HepG2 (cell line): ENCODE data around the gene RNF149. TPM values are rescaled to one million over a fixed set of nuclear protein-coding genes. Genes with fewer than 3 reads are reported as not detected.

Experiments
- CBFB ChIP-seq: sonication (generic); formaldehyde crosslinking; IDR thresholded peaks from 2 replicates; pipeline ENCODE4 v1.4.0; 2020; ENCODE audit warnings: missing genetic modification reagents
- CBX5 ChIP-seq: sonication (generic); formaldehyde crosslinking; IDR thresholded peaks from 2 replicates; pipeline ENCODE4 v1.4.0; 2020; ENCODE audit warnings: missing genetic modification reagents, borderline replicate concordance
- CEBPG ChIP-seq: IDR thresholded peaks from 2 replicates; pipeline ENCODE4 v1.6.1; 2016
- CHD2 ChIP-seq: IDR thresholded peaks from 2 replicates; pipeline ENCODE4 v1.6.1; 2011; ENCODE audit warnings: low read depth, low read length, improper control_type of control experiment
- DNMT3B ChIP-seq: conservative IDR thresholded peaks from 2 replicates; pipeline ENCODE4 v1.6.1; 2016; ENCODE audit warnings: missing biosample characterization, control low read depth
- FOXK1 ChIP-seq: sonication (generic); formaldehyde crosslinking; IDR thresholded peaks from 2 replicates; pipeline ENCODE4 v1.4.0; 2020; ENCODE audit warnings: low read depth, missing genetic modification reagents, borderline replicate concordance
- KLF9 ChIP-seq: IDR thresholded peaks from 2 replicates; pipeline ENCODE4 v1.6.1; 2016; ENCODE audit warnings: low read depth
- MED13 ChIP-seq: sonication (generic); formaldehyde crosslinking; IDR thresholded peaks from 2 replicates; pipeline ENCODE4 v1.5.0; 2020; ENCODE audit warnings: missing genetic modification reagents
- MTF1 ChIP-seq: sonication (generic); formaldehyde crosslinking; IDR thresholded peaks from 2 replicates; pipeline ENCODE4 v1.5.0; 2020; ENCODE audit warnings: missing genetic modification reagents
- MXD3 ChIP-seq: IDR thresholded peaks from 2 replicates; pipeline ENCODE4 v1.6.1; 2016; ENCODE audit warnings: mild to moderate bottlenecking, missing biosample characterization, missing genetic modification reagents
- REST ChIP-seq, 2 experiments: IDR thresholded peaks; 2 replicates each; pipeline ENCODE4 v1.6.1; 2011 to 2012; ENCODE audit warnings: low read length in 2 of 2, borderline replicate concordance in 1 of 2, low read depth in 1 of 2, mild to moderate bottlenecking in 1 of 2, moderate library complexity in 1 of 2
- RNF2 ChIP-seq: fragments of 450-650 bp; conservative IDR thresholded peaks from 2 replicates; pipeline ENCODE4 v1.6.1; 2016; ENCODE audit warnings: low read depth
- U2AF1 ChIP-seq: fragments of 200-400 bp; formaldehyde crosslinking; optimal IDR thresholded peaks from 2 replicates; pipeline ENCODE3; 2017; ENCODE audit warnings: mild to moderate bottlenecking, low read depth, low read length
- UBTF ChIP-seq: sonication (generic); formaldehyde crosslinking; IDR thresholded peaks from 2 replicates; pipeline ENCODE4 v1.4.0; 2020; ENCODE audit warnings: mild to moderate bottlenecking, missing genetic modification reagents
- YEATS4 ChIP-seq: sonication (generic); formaldehyde crosslinking; IDR thresholded peaks from 2 replicates; pipeline ENCODE4 v1.4.0; 2020; ENCODE audit warnings: missing genetic modification reagents, borderline replicate concordance
- ZNF136 ChIP-seq: sonication (generic); formaldehyde crosslinking; IDR thresholded peaks from 2 replicates; pipeline ENCODE4 v1.8.1; 2022; ENCODE audit warnings: low read depth, mild to moderate bottlenecking, moderate library complexity, missing genetic modification reagents
- ZNF160 ChIP-seq: sonication (generic); formaldehyde crosslinking; IDR thresholded peaks from 2 replicates; pipeline ENCODE4 v1.8.0; 2022; ENCODE audit warnings: mild to moderate bottlenecking, inconsistent platforms, missing genetic modification reagents
- ZNF282 ChIP-seq: fragments of 450-650 bp; IDR thresholded peaks from 2 replicates; pipeline ENCODE4 v1.6.1; 2018; ENCODE audit not compliant: partially characterized antibody
- ZNF484 ChIP-seq: sonication (generic); formaldehyde crosslinking; IDR thresholded peaks from 2 replicates; pipeline ENCODE4 v1.5.1; 2020; ENCODE audit warnings: mild to moderate bottlenecking, low read depth, missing genetic modification reagents, borderline replicate concordance
- ZNF777 ChIP-seq: sonication (generic); formaldehyde crosslinking; IDR thresholded peaks from 2 replicates; pipeline ENCODE4 v1.4.0; 2020; ENCODE audit warnings: missing genetic modification reagents
- polyA plus RNA-seq, 8 experiments: library from polyadenylated mRNA; depleted of rRNA in 3 of 8; stranded (reverse) in 7 of 8; unstranded in 1 of 8; fragments of >200 nt; fragmentation: Illumina TruSeq in 4 of 8; extraction: Trizol in 4 of 8; gene quantifications; 2 replicates each; pipeline versions ENCODE4 v1.2.1 to v1.2.3, GENCODE V29; 2011 to 2016; ENCODE audit warnings: low read depth in 4 of 8, missing spikeins in 1 of 8, mixed read lengths in 1 of 8; ENCODE audit not compliant: insufficient read depth in 1 of 8
- total RNA-seq, 5 experiments: library from RNA; depleted of rRNA; stranded (reverse); fragments of >200 nt; fragmentation: Illumina TruSeq; extraction: Trizol; gene quantifications; 2 replicates each; pipeline ENCODE4 v1.2.3, GENCODE V29; 2016; ENCODE audit warnings: low read depth in 1 of 5
- TF ChIP-seq, protein P1 (sequence below): sonication (generic); formaldehyde crosslinking; conservative IDR thresholded peaks from 2 replicates; pipeline ENCODE4 v1.8.0; 2022; ENCODE audit warnings: missing genetic modification reagents

RNF149 gene
- total and polyA plus RNA-seq, 2 of the 13 experiments (the other 11 are each of a cell fraction or from before 2014, with no cell fraction given): 87.6 to 109 TPM

DNA sequence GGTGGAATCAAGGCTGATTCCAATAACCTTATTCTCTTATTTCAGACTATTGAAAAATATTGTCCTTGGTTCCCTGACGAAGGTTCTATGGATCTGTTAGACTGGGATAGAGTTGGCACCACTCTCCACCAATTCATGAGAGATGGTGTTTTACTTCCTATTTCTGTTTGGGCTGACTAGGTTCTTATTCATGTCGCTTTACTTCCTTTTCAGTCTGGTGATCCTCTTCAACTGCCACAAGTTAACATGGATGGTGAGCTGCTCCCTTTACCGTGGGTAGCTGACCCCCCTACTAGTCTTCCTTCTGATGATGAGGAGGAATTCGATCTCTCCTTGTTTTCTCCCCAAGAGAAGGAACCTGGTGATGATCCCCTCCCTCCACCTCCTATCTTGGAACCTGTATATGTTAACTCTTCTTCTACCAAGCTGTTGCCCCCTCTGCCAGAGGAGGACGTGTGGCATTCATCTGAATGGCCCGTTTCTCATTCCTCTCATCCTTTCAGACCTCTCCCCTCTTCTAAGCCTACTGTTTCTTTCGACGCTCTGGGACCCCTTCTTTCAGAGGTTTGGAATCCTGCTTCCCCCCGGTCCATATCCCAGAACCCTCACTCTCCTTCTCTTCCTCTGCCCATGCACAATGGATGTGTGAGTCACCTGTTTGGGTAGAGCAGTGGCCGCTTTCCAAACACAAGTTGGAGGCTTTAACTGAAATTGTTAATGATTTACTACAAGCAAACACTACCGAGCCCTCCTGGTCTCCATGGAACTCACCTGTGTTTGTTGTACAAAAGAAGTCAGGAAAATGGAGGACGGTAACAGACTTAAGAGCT is 69.4 kb downstream of the RNF149 start (continued):
- 0 out of 2 replicates have a peak, but pooled peaks have one; percentile 41 for TF ChIP-seq YEATS4
- peak; percentile 45; the same call in 1 of the 2 replicates for TF ChIP-seq CBX5 (CRISPR knock-in tag)
- no peak for TF ChIP-seq ZNF136 (CRISPR knock-in tag)
- no peak for TF ChIP-seq CBFB (CRISPR knock-in tag)
- no peak for TF ChIP-seq UBTF (CRISPR knock-in tag)
- 0 out of 2 replicates have a peak, but pooled peaks have one; percentile 24 for TF ChIP-seq ZNF777 (CRISPR knock-in tag)
- no peak for TF ChIP-seq MED13 (CRISPR knock-in tag)
- TF ChIP-seq FOXK1 (CRISPR knock-in tag): no peak
- no peak for TF ChIP-seq KLF9 (CRISPR knock-in tag)
- TF ChIP-seq REST (IDR thresholded peaks at IDR 0.05; ENCODE audit: borderline replicate concordance in 1 of 2, low read depth in 1 of 2, low read length in 2 of 2): no peak
- peak; percentile 49 for TF ChIP-seq CEBPG (CRISPR knock-in tag)
- no peak for TF ChIP-seq ZNF484 (CRISPR knock-in tag)
- TF ChIP-seq MTF1 (CRISPR knock-in tag): no peak
- TF ChIP-seq CHD2: no peak
- no peak for TF ChIP-seq ZNF282
- TF ChIP-seq ZNF160: peak; percentile 72; the same call in 1 of the 2 replicates
- no peak for TF ChIP-seq DNMT3B (CRISPR knock-in tag)
- no peak for TF ChIP-seq U2AF1
- TF ChIP-seq, protein P1, sequence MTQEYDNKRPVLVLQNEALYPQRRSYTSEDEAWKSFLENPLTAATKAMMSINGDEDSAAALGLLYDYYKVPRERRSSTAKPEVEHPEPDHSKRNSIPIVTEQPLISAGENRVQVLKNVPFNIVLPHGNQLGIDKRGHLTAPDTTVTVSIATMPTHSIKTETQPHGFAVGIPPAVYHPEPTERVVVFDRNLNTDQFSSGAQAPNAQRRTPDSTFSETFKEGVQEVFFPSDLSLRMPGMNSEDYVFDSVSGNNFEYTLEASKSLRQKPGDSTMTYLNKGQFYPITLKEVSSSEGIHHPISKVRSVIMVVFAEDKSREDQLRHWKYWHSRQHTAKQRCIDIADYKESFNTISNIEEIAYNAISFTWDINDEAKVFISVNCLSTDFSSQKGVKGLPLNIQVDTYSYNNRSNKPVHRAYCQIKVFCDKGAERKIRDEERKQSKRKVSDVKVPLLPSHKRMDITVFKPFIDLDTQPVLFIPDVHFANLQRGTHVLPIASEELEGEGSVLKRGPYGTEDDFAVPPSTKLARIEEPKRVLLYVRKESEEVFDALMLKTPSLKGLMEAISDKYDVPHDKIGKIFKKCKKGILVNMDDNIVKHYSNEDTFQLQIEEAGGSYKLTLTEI (CRISPR knock-in tag): no peak
- no peak for TF ChIP-seq RNF2
- no peak for TF ChIP-seq MXD3 (CRISPR knock-in tag)
